NCI-H2107 treated with DMSO at 0.1 percent for 48 hours (cell line): ENCODE results near the gene ERICH2.

Source experiments
- DNase-seq: peaks from one replicate; lab custom pipeline; 2025; ENCODE audit not compliant: unreplicated experiment; lab: John Stamatoyannopoulos, UW

Gene ERICH2

GRCh38 chr2:170836027-170836426 is 65.8 kb downstream of the ERICH2 start:
- no peak for DNase-seq

GRCh38 chr2:170840717-170841210 is 70.6 kb downstream of the ERICH2 start:
- no peak for DNase-seq

- no peak for DNase-seq
Observed at GRCh38 chr2:170842785-170843184, 72.6 kb downstream of the ERICH2 start.

- no peak for DNase-seq
Observed at GRCh38 chr2:170843656-170844055, 73.5 kb downstream of the ERICH2 start.

- DNase-seq = no peak
Observed at GRCh38 chr2:170845343-170845742, 75.2 kb downstream of the ERICH2 start.

GRCh38 chr2:170846314-170846713 is 76.1 kb downstream of the ERICH2 start:
- DNase-seq = no peak

- no peak for DNase-seq
Observed at GRCh38 chr2:170847716-170848115, 77.5 kb downstream of the ERICH2 start.
